Measurements from ENCODE around the gene SIK1.

GRCh38 chr21:43374228-43374885 is 52.6 kb downstream of the SIK1 start:
- no peak for TF ChIP-seq CTCF (IDR thresholded peaks at IDR 0.05)
- no peak for TF ChIP-seq POLR2A (IDR thresholded peaks at IDR 0.05)
